Dermis lymphatic vessel endothelial cell (primary cell): Measurements from ENCODE around the gene RBMY1F. TPM values are rescaled to one million over a fixed set of nuclear protein-coding genes. Genes with fewer than 3 reads are reported as not detected.

Source experiments
- total RNA-seq: library from RNA; depleted of rRNA; stranded (reverse); fragments of >200 nt; gene quantifications from 2 replicates; pipeline ENCODE4 v1.2.1, GENCODE V29; 2014

Gene RBMY1F
- total RNA-seq, result not detected in 2 replicates

GRCh38 chrY:22182823-22183222 is at the start of gene RBMY1F:
RBMY1F (minus strand) TSS chrY:22182923; CDS start chrY:22180969, 1,954 bp downstream.

Other genes starting within 250 kb of the RBMY1F start
- gene RBMY1J, start 220.5 kb upstream of the RBMY1F start, total RNA-seq, result not detected in 2 replicates